ENCODE measurements around the gene ICAM3.
"Not testable (repeated sequence)": the region's sequence is repeated elsewhere in the genome, so short reads cannot be mapped to it uniquely, and the experiment has no call there.

DNA sequence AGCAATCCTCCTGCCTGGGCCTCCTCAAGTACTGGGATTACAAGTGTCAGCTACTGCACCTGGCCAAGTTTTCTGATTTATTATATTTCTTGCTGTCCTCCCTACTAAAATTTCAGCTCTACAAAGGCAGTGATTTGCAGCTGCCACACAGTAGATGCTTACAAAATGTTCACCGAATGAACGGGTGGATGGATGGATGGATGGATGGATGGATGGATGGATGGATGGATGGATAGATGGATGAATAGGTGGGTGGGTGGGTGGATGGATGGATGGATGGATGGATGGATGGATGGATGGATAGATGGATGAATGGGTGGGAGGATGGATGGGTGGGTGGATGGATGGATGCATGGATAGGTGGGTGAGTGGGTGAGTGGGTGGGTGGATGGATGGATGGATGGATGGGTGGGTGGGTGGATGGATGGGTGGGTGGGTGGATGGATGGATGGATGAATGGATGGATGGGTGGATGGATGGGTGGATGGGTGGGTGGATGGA is 37.8 kb upstream of the ICAM3 start:
- TF ChIP-seq POLR2AphosphoS5 (IDR thresholded peaks at IDR 0.05; ENCODE audit: borderline replicate concordance, low read depth, low read length); EZH2 (IDR thresholded peaks at IDR 0.05); FOXP2 (optimal IDR thresholded peaks at IDR 0.05; ENCODE audit: control extremely low read depth, extremely low read length, insufficient read depth): not testable (repeated sequence)
